ENCODE measurements around the gene TMEM8B.

TMEM8B gene

DNA sequence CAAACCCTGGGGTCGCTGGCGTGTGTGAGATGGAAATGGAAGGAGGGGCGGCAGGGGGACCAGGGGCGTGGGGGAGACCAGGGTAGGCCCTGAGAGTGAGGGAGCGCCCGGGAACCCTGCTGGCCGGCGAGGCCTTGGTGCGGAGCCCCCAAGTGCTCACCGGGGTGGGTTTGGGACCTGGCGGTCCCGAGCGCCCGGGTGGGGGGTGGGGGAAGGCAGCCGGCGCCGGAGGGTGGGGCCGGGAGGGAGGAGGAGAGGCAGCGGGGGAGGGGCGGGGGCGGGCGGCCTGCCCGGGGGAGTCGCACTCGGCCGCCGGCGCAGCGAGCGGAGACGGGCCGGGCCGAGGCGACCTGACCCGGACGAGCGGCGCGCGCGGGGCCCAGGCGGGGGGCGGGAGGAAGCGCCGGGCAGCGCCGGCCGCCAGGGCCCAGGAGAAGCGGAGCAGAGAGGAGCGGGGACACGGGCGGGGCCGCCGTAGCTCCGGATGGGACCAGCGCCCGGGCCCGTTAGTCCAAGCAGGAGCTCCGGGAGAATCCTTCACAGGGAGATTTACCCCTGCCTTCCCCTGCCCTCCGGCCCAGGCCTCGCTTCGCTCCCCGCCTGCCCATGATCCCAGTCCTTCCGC, 37.6 kb upstream of the TMEM8B start, which contains the start of gene NPR2:
Gene NPR2 (plus strand): TSS at position 295 of the 625 bp plus-strand sequence. CDS start 818 bp downstream, outside the sequence.
- DNase-seq (ENCODE audit: extremely low read depth, low read depth), result no peak
- TF ChIP-seq CTCF (IDR thresholded peaks at IDR 0.05; ENCODE audit: low read depth, low read length), result no peak

GRCh38 chr9:35792024-35792813, 36.8 kb upstream of the TMEM8B start:
- TF ChIP-seq CTCF (IDR thresholded peaks at IDR 0.05; ENCODE audit: low read depth, low read length), result no peak

GRCh38 chr9:35792826-35793225, 36.2 kb upstream of the TMEM8B start:
- no peak for DNase-seq (ENCODE audit: extremely low read depth, low read depth)
- TF ChIP-seq CTCF (IDR thresholded peaks at IDR 0.05; ENCODE audit: low read depth, low read length), result no peak

More at GRCh38 chr9:35792024-35792813, 36.8 kb upstream of the TMEM8B start:
- DNase-seq (ENCODE audit: extremely low read depth, low read depth), result no peak

DNA sequence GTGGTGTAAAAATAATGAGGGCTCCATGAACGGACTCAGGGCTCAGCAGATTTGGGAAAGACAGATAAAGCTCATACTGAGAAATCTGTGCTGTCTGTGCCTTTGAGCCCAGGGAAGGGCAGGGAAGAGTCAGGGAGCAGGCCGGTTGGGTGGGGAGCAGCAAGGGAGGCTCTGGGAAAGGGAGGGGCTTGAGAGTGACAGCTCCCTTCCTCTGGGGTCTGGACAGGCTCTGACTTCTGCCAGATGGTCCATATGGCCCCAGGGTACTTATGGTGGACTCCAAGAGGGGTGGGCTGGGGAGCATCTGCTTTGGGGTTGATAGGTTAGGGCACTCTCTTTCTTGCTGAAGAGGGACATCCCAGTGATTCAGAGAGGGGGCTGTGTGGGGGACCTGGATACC, 35.6 kb upstream of the TMEM8B start:
- no peak for DNase-seq (ENCODE audit: extremely low read depth, low read depth)
- TF ChIP-seq CTCF (IDR thresholded peaks at IDR 0.05; ENCODE audit: low read depth, low read length), result no peak

GRCh38 chr9:35795695-35796094, 33.3 kb upstream of the TMEM8B start:
- no peak for DNase-seq (ENCODE audit: extremely low read depth, low read depth)
- no peak for TF ChIP-seq CTCF (IDR thresholded peaks at IDR 0.05; ENCODE audit: low read depth, low read length)

- no peak for TF ChIP-seq CTCF (IDR thresholded peaks at IDR 0.05; ENCODE audit: low read depth, low read length)
- no peak for DNase-seq (ENCODE audit: extremely low read depth, low read depth)
These were observed 31.5 kb upstream of the TMEM8B start for GRCh38 chr9:35797311-35798109.

Data from AG09319 (cell line).